NCI-H2196 treated with DMSO at 0.1 percent for 48 hours (cell line): ENCODE measurements around the gene MYOD1.

Source experiments
- DNase-seq: peaks from one replicate; lab custom pipeline; 2025; ENCODE audit not compliant: unreplicated experiment; lab: John Stamatoyannopoulos, UW

The MYOD1 gene

GRCh38 chr11:17700991-17701390, 18.4 kb upstream of the MYOD1 start:
- DNase-seq: no peak

GRCh38 chr11:17702876-17703275, 16.5 kb upstream of the MYOD1 start:
- DNase-seq: no peak

- DNase-seq: no peak
Measured at GRCh38 chr11:17703951-17704350, 15.4 kb upstream of the MYOD1 start.

GRCh38 chr11:17707830-17708229, 11.5 kb upstream of the MYOD1 start:
- DNase-seq: no peak

GRCh38 chr11:17711836-17712235, 7.5 kb upstream of the MYOD1 start:
- DNase-seq: no peak

- DNase-seq: no peak
Measured at GRCh38 chr11:17713851-17714250, 5.5 kb upstream of the MYOD1 start.

GRCh38 chr11:17714356-17714854, 5.0 kb upstream of the MYOD1 start:
- no peak for DNase-seq

- DNase-seq: no peak
Measured at GRCh38 chr11:17714870-17715269, 4.5 kb upstream of the MYOD1 start.

GRCh38 chr11:17716807-17717206, 2.6 kb upstream of the MYOD1 start:
- DNase-seq: no peak

- DNase-seq: no peak
Measured at GRCh38 chr11:17718015-17718414, 1.4 kb upstream of the MYOD1 start.

GRCh38 chr11:17718510-17718962, 835 bp upstream of the MYOD1 start:
- DNase-seq: no peak

GRCh38 chr11:17719938-17720795, 796 bp downstream of the MYOD1 start:
- DNase-seq: no peak

- DNase-seq: no peak
Measured at GRCh38 chr11:17720796-17721171, 1.4 kb downstream of the MYOD1 start.

GRCh38 chr11:17721242-17721999, 2.0 kb downstream of the MYOD1 start:
- no peak for DNase-seq

- DNase-seq: peak; percentile 18
Measured at GRCh38 chr11:17722000-17722643, 2.8 kb downstream of the MYOD1 start.

- no peak for DNase-seq
Measured at GRCh38 chr11:17724020-17724908, 4.9 kb downstream of the MYOD1 start.

- no peak for DNase-seq
Measured at GRCh38 chr11:17725174-17725573, 5.8 kb downstream of the MYOD1 start.

GRCh38 chr11:17730137-17730536, 10.8 kb downstream of the MYOD1 start:
- DNase-seq: no peak

GRCh38 chr11:17730608-17731462, 11.5 kb downstream of the MYOD1 start:
- DNase-seq: peak; percentile 87

- no peak for DNase-seq
Measured at GRCh38 chr11:17733261-17733660, 13.9 kb downstream of the MYOD1 start.
